ENCODE results near the gene ELOVL6.

GRCh38 chr4:110019153-110019552 is 179.3 kb downstream of the ELOVL6 start:
- no peak for TF ChIP-seq CTCF (IDR thresholded peaks at IDR 0.05 in 8 of 11, conservative IDR thresholded peaks at IDR 0.05 in 3 of 11)
- TF ChIP-seq POLR2AphosphoS5 (IDR thresholded peaks at IDR 0.05) = no peak

Measured in spleen (tissue), 7 donors.